HG03457 (cell line): ENCODE results near the gene FARS2.
A peak's percentile ranks its signal among the peaks of the same experiment; 100 is the strongest.

Experiments
- ATAC-seq: cut with Tn5 transposase; IDR thresholded peaks from one replicate; pipeline ENCODE4 v1.9.1; 2021; ENCODE audit warnings: moderate number of reproducible peaks; ENCODE audit not compliant: unreplicated experiment

FARS2 gene

GRCh38 chr6:5610640-5611039 lies 349.3 kb downstream of the FARS2 start:
- no peak for ATAC-seq

DNA sequence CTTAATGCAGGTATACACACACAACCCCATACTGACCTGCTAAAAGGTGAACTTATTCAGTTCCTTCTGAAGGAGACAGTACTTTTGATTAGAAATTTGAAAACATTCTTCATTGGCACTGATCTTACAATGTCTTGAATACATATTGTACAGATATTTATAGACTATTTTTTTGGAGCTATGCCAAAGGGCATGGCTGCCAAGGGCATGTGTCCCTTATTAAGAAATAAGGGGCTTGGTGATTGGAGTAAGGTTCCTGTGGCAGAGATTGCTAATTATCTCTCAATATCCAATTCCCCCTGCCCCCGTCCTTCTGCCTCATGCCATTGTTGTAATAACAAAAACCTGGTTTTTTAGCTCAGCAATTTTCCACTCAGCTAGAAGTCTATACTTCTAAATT lies 355.9 kb downstream of the FARS2 start:
- ATAC-seq = no peak

DNA sequence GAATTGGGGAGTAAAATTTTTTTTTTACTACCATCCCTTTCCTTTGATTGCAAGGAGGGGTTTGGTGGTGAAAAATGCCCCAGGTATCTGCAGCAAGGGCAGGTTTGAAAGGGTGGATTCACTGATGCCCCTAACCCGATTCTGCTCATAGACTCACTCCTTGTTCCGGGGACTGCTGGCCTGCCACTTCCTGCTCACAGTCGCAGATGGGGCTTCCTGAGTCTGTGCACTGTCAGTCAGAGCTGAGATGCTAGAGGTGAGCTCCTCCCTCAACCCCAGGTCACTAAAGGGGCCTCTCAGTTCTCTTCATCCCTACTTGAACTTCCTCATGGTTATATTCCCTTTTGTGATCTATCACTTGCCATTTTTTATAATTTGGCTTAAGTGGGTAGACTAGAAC lies 357.9 kb downstream of the FARS2 start:
- no peak for ATAC-seq

GRCh38 chr6:5622276-5623005 lies 361.1 kb downstream of the FARS2 start:
- ATAC-seq = no peak

DNA sequence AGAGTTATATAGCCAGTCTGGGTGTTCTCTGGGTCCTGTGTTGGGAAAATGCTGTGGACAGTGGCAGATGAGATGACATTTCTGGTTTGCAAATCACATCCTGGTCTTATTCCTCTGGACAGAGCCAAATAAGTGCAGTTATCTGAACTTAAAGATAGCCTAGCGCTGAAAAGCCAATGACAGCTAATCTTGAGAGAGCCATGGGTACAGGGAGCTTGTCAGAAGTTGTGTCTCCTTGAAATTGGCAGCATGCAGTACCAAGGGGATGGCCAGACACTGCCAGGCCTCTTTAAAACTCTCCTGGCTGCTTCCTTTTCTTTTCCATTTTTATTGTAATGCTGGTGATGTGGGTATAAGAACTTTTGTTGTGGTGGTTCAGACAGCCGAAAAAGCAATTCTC lies 362.5 kb downstream of the FARS2 start:
- no peak for ATAC-seq

DNA sequence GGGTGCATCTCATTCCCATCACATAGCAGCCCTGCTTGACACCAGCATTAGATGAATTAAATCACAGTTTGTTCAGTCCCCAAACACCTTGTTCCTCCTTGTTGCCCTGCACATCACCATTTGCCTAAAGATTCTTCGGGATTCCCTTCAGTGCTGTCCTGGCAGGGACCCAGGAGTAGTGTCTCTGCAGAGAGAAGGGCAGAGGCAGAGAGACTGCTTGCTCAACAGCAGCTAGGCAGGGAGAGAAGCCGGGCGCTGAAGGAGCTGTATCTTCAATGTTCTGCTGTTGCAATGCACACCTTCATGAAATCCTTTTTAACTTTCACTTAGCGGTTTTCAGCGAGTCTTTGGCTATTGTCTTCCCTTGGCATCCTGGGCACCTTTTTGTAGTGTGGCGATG lies 362.9 kb downstream of the FARS2 start:
- ATAC-seq = no peak

GRCh38 chr6:5626727-5627426 lies 365.6 kb downstream of the FARS2 start:
- peak; percentile 74 for ATAC-seq

GRCh38 chr6:5630636-5631035 lies 369.3 kb downstream of the FARS2 start:
- no peak for ATAC-seq

- ATAC-seq = no peak
Observed at GRCh38 chr6:5632348-5632935, 371.1 kb downstream of the FARS2 start.

DNA sequence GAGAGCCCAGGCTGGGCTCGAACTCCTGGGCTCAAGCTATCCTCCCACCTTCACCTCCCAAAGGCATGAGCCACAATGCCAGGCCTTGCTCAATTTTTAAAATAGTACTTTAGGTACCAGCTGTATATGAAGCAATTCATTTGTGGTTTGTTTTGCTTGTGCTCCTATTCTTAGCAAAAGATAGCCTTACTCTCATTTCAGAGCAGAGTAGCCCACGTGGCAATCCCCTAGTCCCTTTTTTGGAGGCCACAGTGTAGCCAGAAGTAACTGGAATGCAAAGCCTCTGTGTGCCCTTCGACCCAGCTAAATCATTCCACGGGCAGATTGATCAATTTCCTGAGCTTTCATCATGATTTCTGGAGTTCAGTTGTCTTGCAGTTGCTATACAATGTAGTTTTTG lies 373.2 kb downstream of the FARS2 start:
- no peak for ATAC-seq

DNA sequence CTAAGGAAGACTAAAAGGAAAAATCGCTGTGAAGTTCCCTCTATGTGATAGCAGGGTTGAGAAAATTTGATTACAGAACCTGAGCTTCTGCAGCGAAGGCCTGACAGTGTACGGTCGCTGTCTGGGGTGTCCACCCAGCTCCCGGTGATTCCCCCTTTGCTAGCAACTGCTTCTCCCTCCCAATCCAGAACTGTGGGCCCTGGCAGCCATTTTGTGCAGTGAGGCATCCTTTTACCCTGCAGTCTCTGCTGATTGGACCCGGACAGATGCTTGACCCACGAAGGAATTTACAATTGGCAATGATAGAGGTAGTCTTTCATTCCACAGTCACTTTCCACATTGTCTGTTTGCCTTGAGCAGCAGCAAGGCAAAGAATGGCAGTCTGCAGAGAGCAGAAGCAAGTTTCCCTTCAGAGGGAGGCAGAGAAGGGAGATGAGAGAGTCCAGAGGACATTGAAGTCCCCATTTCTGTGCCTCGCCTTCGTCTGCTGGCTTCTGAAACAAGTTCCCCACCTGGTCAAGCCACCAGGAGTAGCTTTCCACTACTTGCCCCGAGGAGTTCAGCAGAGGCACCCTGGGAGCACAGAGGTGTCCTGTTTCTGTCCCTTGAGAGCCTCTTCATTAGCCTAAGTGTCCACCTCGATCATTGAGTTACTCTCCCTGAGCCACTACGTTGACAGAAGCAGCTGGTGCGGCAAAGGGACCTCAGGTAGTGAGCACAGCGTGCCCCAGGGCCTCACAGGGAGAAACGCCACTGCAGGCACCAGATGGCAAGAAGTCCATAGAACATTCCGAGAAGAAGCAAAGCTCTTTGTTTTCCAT lies 375.1 kb downstream of the FARS2 start:
- no peak for ATAC-seq

DNA sequence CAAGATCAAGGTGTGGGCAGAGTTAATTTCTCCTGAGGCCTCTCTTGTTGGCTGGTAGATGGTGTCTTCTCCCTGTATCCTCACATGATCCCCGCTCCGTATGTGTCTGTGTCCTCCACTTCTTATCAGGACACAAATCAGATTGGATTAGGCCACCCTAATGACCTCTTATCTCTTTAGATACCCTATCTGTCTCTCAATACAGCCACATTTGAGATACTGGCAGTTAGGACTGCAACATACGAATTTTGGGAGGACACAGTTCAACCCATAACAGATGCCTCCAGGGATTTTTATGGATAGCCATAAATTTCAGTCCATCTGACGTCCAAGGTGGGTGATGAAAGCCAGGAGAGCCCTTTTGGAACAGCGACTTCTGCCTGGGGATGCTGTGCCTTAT lies 376.4 kb downstream of the FARS2 start:
- no peak for ATAC-seq

GRCh38 chr6:5638666-5639065 lies 377.4 kb downstream of the FARS2 start:
- no peak for ATAC-seq

DNA sequence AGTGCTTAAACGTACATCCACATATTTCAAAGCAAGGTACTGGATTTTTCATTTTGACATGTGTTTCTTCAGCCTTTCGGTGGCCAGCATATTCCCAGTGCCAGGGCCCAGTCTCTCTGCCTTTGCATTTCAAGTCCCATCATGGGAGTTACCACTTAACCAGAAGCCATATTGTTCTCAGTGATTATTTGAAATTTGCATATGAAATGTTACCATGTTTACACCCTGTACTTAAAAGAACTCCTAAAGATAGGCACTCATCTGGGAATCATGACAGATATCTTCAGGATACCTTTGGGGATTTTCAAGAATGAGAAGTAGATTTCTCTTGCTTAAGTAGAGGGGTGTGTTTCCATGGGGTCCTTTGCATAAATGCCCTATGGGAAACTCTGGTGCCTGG lies 377.9 kb downstream of the FARS2 start:
- ATAC-seq = no peak

DNA sequence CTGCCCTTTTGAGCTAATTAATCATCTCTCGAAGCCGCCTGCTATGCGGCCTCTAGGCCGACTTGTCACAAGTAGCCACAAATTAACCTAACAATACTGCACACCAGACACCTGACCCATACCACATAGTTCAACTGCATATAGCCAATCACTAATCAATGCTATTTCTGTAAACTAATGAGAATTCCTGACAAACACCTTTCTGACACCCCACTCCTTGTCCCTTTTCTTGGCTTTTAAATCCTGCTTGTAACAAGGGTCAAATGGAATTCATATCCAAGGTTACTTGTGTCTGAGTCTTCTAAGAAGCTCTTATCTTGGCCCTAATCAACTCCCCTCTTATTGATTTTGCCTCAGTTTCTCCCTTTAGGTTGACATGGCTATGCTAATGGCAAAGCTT lies 379.3 kb downstream of the FARS2 start:
- no peak for ATAC-seq

DNA sequence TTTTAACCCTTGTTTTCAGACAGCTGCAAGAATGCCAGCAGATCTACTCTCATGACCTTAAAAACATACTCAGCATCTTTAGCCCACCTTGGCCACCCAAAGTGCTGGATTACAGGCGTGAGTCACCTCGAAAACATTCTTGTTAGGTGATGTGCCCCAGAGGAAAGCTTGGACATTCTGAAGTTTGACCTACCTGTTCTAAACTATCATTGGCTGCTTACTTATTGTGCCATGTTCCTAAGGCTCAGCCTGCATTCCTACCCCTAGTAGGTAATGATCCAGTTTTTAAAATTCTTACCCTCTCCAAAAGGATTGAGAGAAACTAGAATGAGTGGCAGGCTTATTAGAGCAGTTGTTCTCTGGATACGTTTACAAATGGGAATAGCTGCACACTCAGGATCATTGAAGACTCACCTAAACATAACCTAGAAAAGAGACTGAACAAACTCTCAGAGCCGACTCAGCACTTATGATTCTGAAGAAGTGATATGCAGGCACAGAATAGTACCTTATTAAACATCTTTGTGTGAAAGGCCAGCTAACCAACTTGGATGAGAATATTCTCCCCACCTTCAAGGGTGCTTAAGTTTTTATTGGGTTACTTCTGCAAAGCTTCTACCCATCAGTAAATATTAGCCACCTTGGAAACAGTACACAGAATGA lies 383.3 kb downstream of the FARS2 start:
- ATAC-seq = no peak

GRCh38 chr6:5645328-5646290 lies 384.3 kb downstream of the FARS2 start:
- ATAC-seq = no peak

DNA sequence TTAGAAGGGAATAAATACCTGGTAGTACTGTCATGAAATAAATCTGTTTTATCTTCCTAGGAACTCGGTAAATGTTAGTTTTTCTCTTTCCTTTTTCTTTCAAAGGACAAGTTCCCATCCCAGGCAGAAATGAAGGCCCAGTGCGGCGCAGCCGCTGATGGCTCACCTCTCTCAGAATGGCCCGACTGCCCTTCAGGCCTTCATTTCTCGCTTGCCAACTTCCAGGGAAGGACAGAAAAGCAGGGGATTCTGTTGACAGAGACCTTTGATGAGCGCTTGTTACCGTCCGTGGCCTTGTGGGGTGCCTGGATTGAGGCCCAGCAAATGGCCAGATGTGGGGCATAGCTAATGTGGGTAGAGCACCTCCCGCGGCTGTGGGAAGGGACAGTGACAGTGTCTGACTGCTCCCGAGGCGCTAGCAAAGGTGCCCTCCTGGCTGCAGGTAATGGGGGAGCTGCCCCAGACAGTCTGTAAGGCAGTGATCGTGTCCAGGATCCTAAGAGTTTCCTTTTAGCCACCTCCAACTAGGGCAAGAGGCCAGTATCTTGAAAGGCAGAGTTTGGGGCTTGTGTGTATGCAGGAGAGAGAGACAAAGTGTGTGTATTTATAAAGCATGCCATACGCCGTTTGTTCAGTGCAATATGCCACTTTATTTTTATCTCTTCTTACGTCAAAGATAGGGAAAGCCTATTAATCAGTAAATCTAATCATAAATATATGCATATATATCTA lies 391.3 kb downstream of the FARS2 start:
- no peak for ATAC-seq

DNA sequence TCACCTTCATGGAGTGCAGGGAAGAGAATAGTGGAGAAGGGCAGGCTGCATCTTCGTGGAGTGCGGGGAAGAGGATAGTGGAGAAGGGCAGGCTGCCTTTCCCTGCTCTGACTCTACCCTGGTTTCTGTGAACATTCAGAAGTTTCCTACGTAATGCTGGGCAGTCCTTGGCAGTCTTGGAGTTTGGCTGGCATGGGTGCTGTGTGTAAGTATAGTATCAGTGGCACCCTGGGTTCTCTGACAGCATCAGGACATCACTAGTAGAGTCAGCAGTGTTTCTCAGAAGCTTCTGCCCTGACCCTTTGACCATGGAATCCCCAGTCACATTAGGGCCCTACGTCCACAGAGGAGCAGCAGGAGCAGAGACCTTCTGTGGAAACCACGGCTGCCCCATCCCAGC lies 392.5 kb downstream of the FARS2 start:
- no peak for ATAC-seq
